K562 (cell line): ENCODE data around the gene DIPK1B. TPM values are rescaled to one million over a fixed set of nuclear protein-coding genes. Genes with fewer than 3 reads are reported as not detected.

Experiments used
- ELF1 ChIP-seq: fragments of 200-800 bp; sonication (Bioruptor generic); IDR thresholded peaks from 2 replicates; pipeline ENCODE4 v1.6.1; 2016; ENCODE audit warnings: missing genetic modification characterization, missing compliant biosample characterization
- HBP1 ChIP-seq: fragments of 450-650 bp; formaldehyde crosslinking; IDR thresholded peaks from 2 replicates; pipeline ENCODE4 v1.4.0; 2022; ENCODE audit warnings: missing genetic modification characterization
- HDAC2 ChIP-seq: fragments of 450-650 bp; IDR thresholded peaks from 2 replicates; pipeline ENCODE4 v1.6.1; 2016; ENCODE audit warnings: mild to moderate bottlenecking
- HINFP ChIP-seq: fragments of 450-650 bp; conservative IDR thresholded peaks from 2 replicates; pipeline ENCODE4 v1.6.1; 2016; ENCODE audit warnings: missing genetic modification characterization, low read depth, mild to moderate bottlenecking, control low read depth, missing compliant biosample characterization
- HNRNPUL1 ChIP-seq: fragments of 200-400 bp; formaldehyde crosslinking; IDR thresholded peaks from 2 replicates; pipeline ENCODE4 v1.6.1; 2017; ENCODE audit warnings: low read length
- JUN ChIP-seq, 2 experiments: sonication (generic) in 1 of 2; formaldehyde crosslinking in 1 of 2; IDR thresholded peaks; 2 replicates each; pipeline versions ENCODE4 v1.6.1 to v1.8.0; 2012 to 2022; ENCODE audit warnings: borderline replicate concordance in 2 of 2, mild to moderate bottlenecking in 2 of 2, improper control_type of control experiment in 1 of 2, low read depth in 1 of 2, low read length in 1 of 2, missing genetic modification reagents in 1 of 2
- NR2F6 ChIP-seq: fragments of 450-650 bp; formaldehyde crosslinking; IDR thresholded peaks from 2 replicates; pipeline ENCODE4 v1.4.0; 2020; ENCODE audit warnings: mild to moderate bottlenecking
- PHB2 ChIP-seq: fragments of 450-650 bp; IDR thresholded peaks from 2 replicates; pipeline ENCODE4 v1.6.1; 2017; ENCODE audit warnings: low read depth
- POLR2AphosphoS2 ChIP-seq: IDR thresholded peaks from 2 replicates; pipeline ENCODE4 v1.6.1; 2012; ENCODE audit warnings: low read length, improper control_type of control experiment
- RBBP5 ChIP-seq: fragments of 200-600 bp; sonication (generic); IDR thresholded peaks from 2 replicates; pipeline ENCODE4 v1.6.1; 2012; ENCODE audit warnings: borderline replicate concordance, mild to moderate bottlenecking, low read length, control low read depth, inconsistent platforms; ENCODE audit not compliant: insufficient read depth, poor library complexity, severe bottlenecking
- RBM22 ChIP-seq: fragments of 200-400 bp; formaldehyde crosslinking; IDR thresholded peaks from 2 replicates; pipeline ENCODE4 v1.6.1; 2018; ENCODE audit warnings: low read length, low read depth; ENCODE audit not compliant: poor library complexity, severe bottlenecking
- SAP30 ChIP-seq: fragments of 200-600 bp; sonication (generic); IDR thresholded peaks from 2 replicates; pipeline ENCODE4 v1.6.1; 2012; ENCODE audit warnings: borderline replicate concordance, low read depth, mild to moderate bottlenecking, moderate library complexity, low read length, control low read depth, inconsistent platforms; ENCODE audit not compliant: insufficient read depth, poor library complexity, severe bottlenecking
- SMARCC2 ChIP-seq: fragments of 450-650 bp; IDR thresholded peaks from 2 replicates; pipeline ENCODE4 v1.6.1; 2017; ENCODE audit warnings: antibody characterized with exemption, moderate library complexity, mild to moderate bottlenecking, low read depth
- TCFL5 ChIP-seq: fragments of 250-450 bp; sonication (Bioruptor Pico); conservative IDR thresholded peaks from 2 replicates; pipeline ENCODE4 v1.6.1; 2021; ENCODE audit warnings: mild to moderate bottlenecking, moderate library complexity, matching md5 sums
- TEAD1 ChIP-seq, 2 experiments: fragments of 450-650 bp in 1 of 2; sonication (generic) in 1 of 2; formaldehyde crosslinking; IDR thresholded peaks; 2 replicates each; pipeline versions ENCODE4 v1.4.0 to v1.8.0; 2020 to 2022; ENCODE audit warnings: mild to moderate bottlenecking in 2 of 2, missing genetic modification reagents in 1 of 2
- TFAM ChIP-seq: fragments of 250-450 bp; sonication (Bioruptor Pico); conservative IDR thresholded peaks from 2 replicates; pipeline ENCODE4 v1.5.0; 2021; ENCODE audit warnings: mild to moderate bottlenecking, moderate library complexity
- ZBTB7A ChIP-seq: IDR thresholded peaks from 2 replicates; pipeline ENCODE4 v1.6.1; 2011; ENCODE audit warnings: low read depth, mild to moderate bottlenecking, low read length, moderate library complexity, borderline replicate concordance; ENCODE audit not compliant: control insufficient read depth
- ZNF24 ChIP-seq: fragments of 450-650 bp; IDR thresholded peaks from 2 replicates; pipeline ENCODE4 v1.6.1; 2016
- ZNF436 ChIP-seq: fragments of 250-450, 450-650 bp; sonication (Bioruptor Pico); formaldehyde crosslinking; IDR thresholded peaks from 2 replicates; pipeline ENCODE4 v1.7.0; 2020; ENCODE audit warnings: mild to moderate bottlenecking
- ZNF586 ChIP-seq: fragments of 450-650 bp; formaldehyde crosslinking; conservative IDR thresholded peaks from 2 replicates; pipeline ENCODE4 v1.4.0; 2020; ENCODE audit warnings: mild to moderate bottlenecking, moderate library complexity
- ZNF699 ChIP-seq: fragments of 250-450 bp; sonication (Bioruptor Pico); IDR thresholded peaks from 2 replicates; pipeline ENCODE4 v1.8.0; 2021; ENCODE audit warnings: mild to moderate bottlenecking, moderate library complexity; ENCODE audit not compliant: insufficient replicate concordance
- ZNF778 ChIP-seq: fragments of 450-650 bp; formaldehyde crosslinking; IDR thresholded peaks from 2 replicates; pipeline ENCODE4 v1.4.0; 2020; ENCODE audit warnings: mild to moderate bottlenecking, moderate library complexity
- ZNF79 ChIP-seq: fragments of 250-450 bp; sonication (Bioruptor Pico); IDR thresholded peaks from 2 replicates; pipeline ENCODE4 v1.4.0; 2020; ENCODE audit warnings: low read depth, mild to moderate bottlenecking, moderate library complexity
- polyA plus RNA-seq, 8 experiments: library from polyadenylated mRNA; depleted of rRNA in 4 of 8; stranded (reverse) in 5 of 8; unstranded in 3 of 8; fragments of >200 nt; fragmentation: Nextera tagmentation in 2 of 8; fragmentation: Illumina TruSeq in 1 of 8; extraction: Ambion mirVana in 2 of 8; extraction: Trizol in 1 of 8; gene quantifications; 2 replicates each; pipeline versions ENCODE4 v1.2.1 to v1.2.3, GENCODE V29; 2011 to 2014; ENCODE audit warnings: inconsistent platforms in 1 of 8, missing spikeins in 1 of 8
- total RNA-seq, 7 experiments: library from RNA; depleted of rRNA in 6 of 7; stranded (reverse); fragments of >200 nt in 6 of 7; fragmentation: Illumina TruSeq in 2 of 7; extraction: Trizol in 2 of 7; gene quantifications; 2 replicates each; pipeline versions ENCODE4 v1.2.1 to v1.2.3, GENCODE V29; 2011 to 2021; ENCODE audit warnings: low replicate concordance in 1 of 7
- TF ChIP-seq, protein P1 (sequence below): sonication (generic); formaldehyde crosslinking; IDR thresholded peaks from 2 replicates; pipeline ENCODE4 v1.8.0; 2023; ENCODE audit warnings: mild to moderate bottlenecking, missing genetic modification reagents

DIPK1B gene
- total and polyA plus RNA-seq, 9 of the 15 experiments (the other 6 are each of a cell fraction or from before 2014, with no cell fraction given): 0.08 to 22.3 (median 5.9) TPM

DNA sequence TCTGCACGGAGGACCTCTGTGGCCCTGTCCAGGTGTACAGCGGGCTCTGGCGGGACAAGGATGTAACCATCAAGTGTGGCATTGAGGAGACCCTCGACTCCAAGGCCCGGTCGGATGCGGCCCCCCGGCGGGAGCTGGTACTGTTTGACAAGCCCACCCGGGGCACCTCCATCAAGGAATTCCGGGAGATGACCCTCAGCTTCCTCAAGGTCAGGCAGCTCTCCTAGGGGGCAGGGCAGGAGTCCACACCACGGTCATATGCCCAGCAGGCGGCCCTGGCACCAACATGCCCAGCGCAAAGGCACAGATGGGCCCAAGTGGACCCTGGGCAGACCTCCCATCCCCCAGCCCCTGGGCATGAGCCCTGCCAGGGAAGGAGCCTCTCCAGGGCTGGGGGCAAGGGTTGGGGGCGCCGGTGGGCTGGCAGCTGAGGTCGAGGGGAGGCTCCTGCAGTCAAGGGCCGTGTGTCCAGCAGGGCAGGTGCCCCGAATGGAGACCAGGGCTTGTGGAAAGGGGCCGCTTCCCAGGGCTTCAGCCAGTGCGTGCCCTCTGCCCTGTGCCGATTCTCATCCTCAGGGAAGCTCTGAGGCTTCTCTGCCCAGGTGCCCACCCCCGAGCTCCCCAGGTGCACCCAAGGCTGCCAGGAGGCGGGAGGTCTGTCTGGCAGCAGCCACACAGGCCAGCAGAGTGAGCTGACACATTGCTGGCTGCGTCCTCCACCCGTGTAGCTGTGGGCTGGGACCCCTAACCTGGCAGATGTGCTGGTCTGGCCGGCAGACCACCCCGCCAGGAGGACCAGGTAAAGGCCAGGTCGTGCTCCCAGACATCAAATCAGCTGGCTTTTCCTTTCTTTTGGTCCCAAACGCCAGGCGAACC is 10.0 kb downstream of the DIPK1B start (continued):
- TF ChIP-seq ZNF436 (CRISPR knock-in tag) (no peak), JUN (IDR thresholded peaks at IDR 0.05; ENCODE audit: borderline replicate concordance, low read depth, low read length) (no peak), JUN (CRISPR knock-in tag; IDR thresholded peaks at IDR 0.05; ENCODE audit: borderline replicate concordance) (no peak), ZBTB7A (0 out of 2 replicates have a peak, but pooled peaks have one; percentile 6), ZNF699 (CRISPR knock-in tag) (no peak), TCFL5 (CRISPR knock-in tag) (no peak), PHB2 (no peak), HNRNPUL1 (peak; percentile 73; the same call in 1 of the 2 replicates), ZNF79 (CRISPR knock-in tag) (no peak), HBP1 (no peak), SMARCC2 (no peak), HINFP (tag) (no peak), RBM22 (peak; percentile 38), ZNF778 (no peak), TFAM (CRISPR knock-in tag) (no peak), HDAC2 (no peak), TEAD1 (CRISPR knock-in tag; IDR thresholded peaks at IDR 0.05) (no peak), POLR2AphosphoS2 (peak; percentile 5; the same call in 1 of the 2 replicates), RBBP5 (peak; percentile 33), SAP30 (no peak), ELF1 (no peak), ZNF586 (CRISPR knock-in tag) (no peak), ZNF24 (no peak), NR2F6 (no peak)
- TF ChIP-seq, protein P1, sequence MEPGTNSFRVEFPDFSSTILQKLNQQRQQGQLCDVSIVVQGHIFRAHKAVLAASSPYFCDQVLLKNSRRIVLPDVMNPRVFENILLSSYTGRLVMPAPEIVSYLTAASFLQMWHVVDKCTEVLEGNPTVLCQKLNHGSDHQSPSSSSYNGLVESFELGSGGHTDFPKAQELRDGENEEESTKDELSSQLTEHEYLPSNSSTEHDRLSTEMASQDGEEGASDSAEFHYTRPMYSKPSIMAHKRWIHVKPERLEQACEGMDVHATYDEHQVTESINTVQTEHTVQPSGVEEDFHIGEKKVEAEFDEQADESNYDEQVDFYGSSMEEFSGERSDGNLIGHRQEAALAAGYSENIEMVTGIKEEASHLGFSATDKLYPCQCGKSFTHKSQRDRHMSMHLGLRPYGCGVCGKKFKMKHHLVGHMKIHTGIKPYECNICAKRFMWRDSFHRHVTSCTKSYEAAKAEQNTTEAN (CRISPR knock-in tag): no peak
